Forelimb muscle (tissue), 1 donor: ENCODE results near the gene MAF. TPM values are rescaled to one million over a fixed set of nuclear protein-coding genes. Genes with fewer than 3 reads are reported as not detected.

Experiments used
- DNase-seq: peaks from one replicate; pipeline ENCODE4 v3.0.0-alpha.2; 2013; ENCODE audit warnings: low read depth
- polyA plus RNA-seq: library from polyadenylated mRNA; unstranded; fragments of 120-200 nt; gene quantifications from one replicate; pipeline ENCODE4 v1.2.1, GENCODE V29; 2013; ENCODE audit not compliant: insufficient read length

Gene MAF
- polyA plus RNA-seq, 1 donor: 28.8 TPM

DNA sequence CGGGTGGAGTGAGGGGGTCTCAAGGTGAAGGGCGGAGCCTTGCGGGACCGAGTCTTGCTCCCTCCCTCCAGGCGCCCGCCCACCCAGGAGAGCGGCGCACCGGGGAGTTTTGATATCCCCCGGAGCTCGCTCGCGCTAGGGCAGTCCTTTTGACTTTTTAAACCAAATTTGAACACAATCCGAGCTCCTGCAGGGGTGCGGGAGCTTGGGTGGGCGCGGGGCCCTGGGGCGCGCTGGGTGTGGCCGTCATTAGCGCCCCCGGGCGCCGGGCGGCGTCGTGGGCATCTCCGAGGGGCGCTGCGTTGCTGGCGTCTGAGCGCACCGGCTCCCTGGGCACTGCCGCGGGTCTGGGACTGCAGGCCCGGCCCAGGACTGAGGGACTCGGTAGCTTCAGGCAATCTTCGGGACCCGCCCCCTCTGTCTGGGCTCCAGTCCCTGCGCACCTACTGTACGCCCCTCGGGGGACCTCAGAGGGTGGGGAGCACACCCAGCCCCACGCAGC is 10.9 kb downstream of the MAF start:
- DNase-seq: no peak

DNA sequence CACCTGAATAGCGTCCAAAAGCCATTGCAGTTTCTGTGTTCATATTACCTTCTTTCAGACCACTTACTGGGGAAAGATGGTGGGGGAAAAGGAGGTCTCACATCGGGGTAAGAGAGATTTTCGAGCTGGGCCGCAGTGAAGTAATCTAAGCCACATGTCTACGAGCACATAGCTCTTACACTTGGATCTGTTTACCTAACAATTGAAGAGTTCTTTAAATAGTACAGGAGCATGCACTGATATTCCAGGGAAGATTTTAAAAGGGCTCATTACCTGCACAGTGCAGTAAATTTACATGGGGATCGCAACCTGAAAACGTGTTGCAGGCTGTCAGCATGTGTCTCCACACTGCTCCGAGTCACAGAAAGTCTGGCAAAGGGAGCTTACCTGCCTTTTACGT is 12.6 kb downstream of the MAF start:
- DNase-seq: no peak

GRCh38 chr16:79587296-79587695 is 13.2 kb downstream of the MAF start:
- no peak for DNase-seq

DNA sequence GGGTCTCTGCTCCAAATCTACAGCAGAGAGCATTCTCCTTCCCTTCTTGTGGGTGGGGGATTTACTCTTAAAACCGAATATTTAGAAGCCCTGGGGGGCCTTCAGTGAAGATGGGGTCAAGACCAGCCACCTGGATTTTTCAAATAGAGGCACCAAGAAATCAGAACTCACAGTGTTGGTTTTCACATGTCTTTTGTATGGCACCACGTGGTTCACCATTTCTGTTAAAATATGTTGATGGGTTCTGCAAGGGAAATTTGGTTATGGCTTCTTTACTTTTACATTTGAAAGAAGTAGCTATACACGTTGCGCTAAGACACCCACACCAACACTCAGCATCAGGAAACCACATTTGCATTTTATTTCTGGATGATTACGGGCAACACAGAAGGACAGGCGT is 17.7 kb downstream of the MAF start:
- no peak for DNase-seq

- DNase-seq: no peak
Measured at GRCh38 chr16:79580453-79581191, 19.9 kb downstream of the MAF start.

- no peak for DNase-seq
Measured at GRCh38 chr16:79576602-79577001, 23.9 kb downstream of the MAF start.

- DNase-seq: no peak
Measured at GRCh38 chr16:79573884-79574283, 26.7 kb downstream of the MAF start.

DNA sequence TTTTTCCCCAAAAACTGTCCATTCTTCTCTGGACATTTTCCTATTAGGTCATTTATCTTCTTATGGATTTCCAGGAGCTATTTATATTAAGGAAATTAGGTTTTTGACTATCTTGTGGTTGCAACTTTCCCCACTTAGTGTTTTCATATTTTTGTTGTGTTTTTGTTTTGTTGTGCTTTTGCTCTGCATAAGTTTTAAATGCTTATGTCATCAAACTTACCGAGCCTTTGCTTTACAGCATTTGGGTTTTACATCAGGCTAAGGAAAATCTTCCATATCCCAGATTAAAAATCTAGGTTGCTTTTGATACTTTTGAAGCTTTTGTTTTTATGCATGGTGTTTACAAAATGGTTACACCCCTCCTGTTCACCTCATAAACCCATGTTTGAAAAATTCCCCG is 27.5 kb downstream of the MAF start:
- no peak for DNase-seq

DNA sequence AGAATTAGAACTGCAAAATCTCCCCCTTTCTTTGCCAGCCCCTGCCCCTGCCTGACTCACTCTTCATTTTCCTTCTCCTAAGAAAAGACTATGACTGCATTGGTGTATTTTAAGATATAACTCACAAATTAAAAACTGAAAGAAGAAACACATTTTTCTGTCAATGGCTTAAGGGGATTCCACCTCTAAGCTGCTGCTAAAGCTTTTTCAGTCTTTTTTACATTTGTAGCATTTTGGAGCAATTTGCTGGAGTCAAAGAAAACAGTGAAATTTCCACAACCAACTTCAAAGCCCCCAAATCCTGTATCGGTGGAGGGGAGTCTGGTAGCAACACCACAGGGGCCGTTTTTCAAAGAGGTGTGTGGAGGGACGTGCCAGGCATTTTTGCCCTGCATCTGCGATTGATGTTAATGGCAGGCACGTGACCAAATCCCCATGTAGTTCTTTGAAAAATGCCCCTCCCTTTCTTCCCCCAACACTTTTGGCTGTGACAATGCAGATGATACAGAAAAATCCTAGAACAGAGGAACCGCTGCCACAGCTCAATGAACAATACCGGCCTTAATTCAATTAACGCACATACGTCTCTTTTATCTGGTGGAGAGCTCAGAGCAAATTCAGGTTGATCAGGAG is 28.5 kb downstream of the MAF start:
- DNase-seq: no peak

DNA sequence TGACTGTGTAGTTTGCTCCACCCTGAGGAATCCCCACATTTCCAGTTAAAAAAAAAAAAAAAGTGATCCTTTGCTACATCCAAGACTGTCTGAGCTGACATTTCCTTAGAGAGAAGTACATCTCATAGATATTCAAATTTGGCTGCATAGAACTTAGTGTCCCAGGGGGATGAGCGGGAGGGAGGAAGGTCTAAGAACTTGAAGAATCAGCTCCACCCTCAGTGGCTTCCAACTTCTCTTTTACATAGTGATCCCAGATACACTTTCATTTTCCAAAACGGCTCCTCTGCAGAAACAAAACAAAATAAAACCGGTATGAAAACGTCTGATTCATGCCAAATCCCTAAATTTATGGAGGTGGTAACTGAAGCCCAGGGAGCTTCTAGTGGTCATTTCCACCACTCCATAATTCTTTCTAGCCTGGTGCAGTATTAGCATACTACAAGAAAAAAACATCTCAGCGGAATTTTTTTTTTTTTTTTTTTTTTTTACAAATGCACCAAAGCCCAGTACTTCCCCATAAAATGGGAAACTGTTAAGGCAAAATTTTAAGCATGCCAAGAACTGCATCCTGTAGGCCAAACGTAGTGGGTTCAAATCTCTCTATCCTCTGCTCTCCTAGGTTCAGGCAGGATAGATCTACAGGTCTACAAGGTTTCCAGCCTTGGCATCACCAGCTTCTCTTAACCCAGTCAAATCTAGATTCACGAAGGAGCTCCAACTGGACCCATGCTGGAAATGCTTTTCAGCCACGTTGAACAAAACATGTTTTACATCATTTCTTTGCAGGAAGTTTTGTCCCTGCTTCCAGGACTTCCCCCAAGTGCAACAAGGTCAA is 29.3 kb downstream of the MAF start:
- DNase-seq: peak; percentile 58

DNA sequence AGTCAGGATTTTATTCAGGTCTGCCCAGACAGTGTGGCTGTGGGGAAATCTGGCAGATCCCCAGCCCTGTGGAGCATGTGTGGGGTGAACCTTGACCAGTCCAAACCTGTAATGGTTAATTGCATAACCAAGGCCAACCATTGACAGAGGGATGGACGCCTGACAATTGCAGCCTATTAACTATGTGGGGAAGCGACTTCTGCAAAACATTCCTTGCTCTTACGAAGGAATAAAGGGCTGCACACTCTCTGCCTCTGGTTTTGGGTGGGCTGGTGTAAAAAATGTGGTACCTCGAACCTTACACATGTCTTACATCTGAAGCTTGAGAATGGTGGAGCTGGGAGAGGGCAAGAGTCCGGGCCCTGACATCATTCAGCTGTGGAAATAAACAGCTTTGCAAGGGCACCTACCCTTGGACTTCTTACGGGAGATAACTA is 35.8 kb downstream of the MAF start:
- no peak for DNase-seq

DNA sequence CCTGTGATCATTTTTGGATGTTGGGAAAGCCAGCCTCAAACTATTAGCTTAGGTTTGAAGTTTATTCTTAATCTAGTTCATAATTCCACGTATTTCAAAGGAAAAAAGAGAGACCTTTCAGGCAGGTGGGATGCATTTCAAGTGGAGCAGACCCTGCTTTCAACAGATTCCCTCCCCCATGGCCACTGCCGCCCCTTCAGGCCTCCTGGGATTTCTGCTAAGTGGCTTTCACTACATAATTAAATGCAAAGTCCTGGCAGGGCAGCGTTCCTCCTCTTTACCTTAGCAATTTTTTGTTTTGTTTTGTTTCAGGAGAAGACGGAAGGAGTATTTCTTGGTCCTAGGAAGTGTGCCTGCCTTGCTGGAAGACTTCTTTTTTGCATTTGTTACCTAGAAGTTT is 36.6 kb downstream of the MAF start:
- no peak for DNase-seq

GRCh38 chr16:79562166-79562823 is 38.2 kb downstream of the MAF start:
- no peak for DNase-seq

DNA sequence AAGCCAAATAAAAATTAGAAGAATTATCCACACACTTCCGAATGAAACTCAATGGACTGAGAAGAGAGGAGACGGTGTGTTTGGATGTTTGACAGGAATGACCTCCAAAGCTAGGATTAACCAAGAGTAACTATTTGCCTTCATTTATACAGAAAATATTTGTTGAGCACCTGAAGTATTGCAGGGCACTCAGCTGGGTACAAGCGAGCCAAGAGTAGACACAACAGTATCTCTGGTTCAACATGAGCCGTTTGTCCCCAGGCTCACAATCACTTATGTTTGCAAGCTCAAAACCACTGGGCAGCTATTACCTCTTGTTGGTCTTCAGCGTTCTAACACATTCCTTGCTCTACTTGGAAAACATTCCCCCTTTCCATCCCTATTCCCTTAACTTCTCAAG is 38.8 kb downstream of the MAF start:
- no peak for DNase-seq

- DNase-seq: no peak
Measured at GRCh38 chr16:79560923-79561322, 39.6 kb downstream of the MAF start.

- no peak for DNase-seq
Measured at GRCh38 chr16:79560318-79560717, 40.2 kb downstream of the MAF start.

DNA sequence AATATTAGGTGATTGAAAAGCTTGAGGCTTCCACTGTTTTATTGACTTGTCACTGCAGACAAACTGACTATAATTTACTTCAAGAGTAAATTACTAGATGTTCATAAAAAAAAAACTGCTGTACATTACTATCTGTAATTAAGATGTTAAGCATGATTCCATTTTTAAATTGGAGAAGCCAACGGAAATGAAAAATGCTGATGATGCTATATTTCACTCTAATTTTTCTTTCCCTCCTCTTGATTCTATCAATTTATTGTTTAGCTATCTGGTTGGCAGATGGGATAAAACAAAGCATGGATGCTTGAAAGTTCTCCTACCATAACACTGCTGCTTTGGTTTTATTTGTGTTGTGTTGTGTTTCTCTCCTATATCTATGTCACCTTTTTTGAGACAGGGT is 41.0 kb downstream of the MAF start:
- no peak for DNase-seq

GRCh38 chr16:79557421-79557820 is 43.1 kb downstream of the MAF start:
- DNase-seq: no peak

DNA sequence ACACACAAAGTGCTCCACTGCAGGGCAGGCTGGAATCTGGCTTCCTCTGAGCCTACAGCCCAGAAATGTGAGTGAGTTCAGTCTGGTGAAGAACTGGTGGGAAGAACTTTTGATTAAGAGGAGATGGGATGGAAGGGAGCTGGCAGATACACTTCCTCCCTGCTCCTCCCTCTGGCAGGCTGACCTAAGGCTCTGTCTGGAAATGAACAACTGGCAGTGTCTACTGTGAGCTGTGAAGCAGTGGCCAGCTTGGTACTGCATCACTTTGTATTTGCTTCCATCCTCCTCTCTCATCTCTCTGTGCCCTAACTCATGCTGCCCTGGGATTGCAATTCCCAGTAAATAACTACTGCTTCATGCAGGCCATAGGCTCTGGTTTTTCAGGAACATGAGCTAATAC is 45.6 kb downstream of the MAF start:
- DNase-seq: no peak

- no peak for DNase-seq
Measured at GRCh38 chr16:79550373-79550772, 50.2 kb downstream of the MAF start.

DNA sequence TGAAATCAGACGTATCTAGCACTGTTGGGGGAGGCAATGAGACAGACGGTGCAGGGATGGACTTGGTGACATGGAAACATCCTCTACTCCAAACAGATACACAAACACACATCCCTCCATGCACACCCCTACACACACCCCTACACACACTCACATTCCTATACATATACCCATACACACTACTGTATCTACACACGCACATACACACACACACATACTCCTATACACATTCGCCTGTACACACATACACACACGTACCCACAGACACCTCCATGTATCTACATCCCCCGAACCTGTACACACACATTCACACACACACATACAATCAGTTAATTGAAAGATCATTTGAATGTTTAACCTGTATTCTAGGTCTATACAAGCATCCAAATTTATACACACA is 53.5 kb downstream of the MAF start:
- no peak for DNase-seq
